ENCODE measurements around the gene PGAM2.
"Not testable (repeated sequence)": the region's sequence is repeated elsewhere in the genome, so short reads cannot be mapped to it uniquely, and the experiment has no call there.

PGAM2 gene

GRCh38 chr7:44015090-44015489, 50.3 kb downstream of the PGAM2 start:
- H3K9ac ChIP-seq (ENCODE audit: low read length); H3K9me3 ChIP-seq (ENCODE audit: low read length); H3K27ac ChIP-seq (ENCODE audit: low read depth, low read length); H3K4me1 ChIP-seq (ENCODE audit: insufficient read depth, low read length); H3K36me3 ChIP-seq (ENCODE audit: insufficient read depth, low read length); H3K4me3 ChIP-seq (ENCODE audit: low read depth in 1 of 2, low read length in 2 of 2); H3K27me3 ChIP-seq (ENCODE audit: control insufficient read depth in 1 of 2, insufficient read depth in 2 of 2, low read length in 2 of 2): not testable (repeated sequence)

Measured in muscle layer of colon (tissue), 2 donors.